ENCODE results near the gene OXSR1.

Gene OXSR1

DNA sequence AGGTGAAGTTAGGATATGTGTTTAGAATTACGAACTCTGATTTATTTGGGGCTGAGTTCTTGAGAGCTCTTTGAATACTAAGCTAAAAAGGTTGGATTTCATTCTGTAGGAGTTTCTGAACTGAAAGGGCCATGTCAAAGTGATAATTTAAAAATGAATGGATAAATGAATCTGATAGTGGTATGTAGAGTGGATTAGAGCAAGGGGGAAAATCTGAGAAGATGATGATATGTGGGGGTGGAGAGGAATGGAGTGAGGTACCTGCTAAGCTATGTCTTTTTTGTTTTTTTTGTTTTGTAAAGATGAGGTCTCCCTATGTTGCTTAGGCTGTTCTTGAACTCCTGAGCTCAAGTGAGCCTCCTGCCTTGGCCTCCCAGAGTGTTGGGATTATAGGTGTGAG, 55.7 kb downstream of the OXSR1 start:
- TF ChIP-seq, protein P1, sequence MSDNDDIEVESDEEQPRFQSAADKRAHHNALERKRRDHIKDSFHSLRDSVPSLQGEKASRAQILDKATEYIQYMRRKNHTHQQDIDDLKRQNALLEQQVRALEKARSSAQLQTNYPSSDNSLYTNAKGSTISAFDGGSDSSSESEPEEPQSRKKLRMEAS (IDR thresholded peaks at IDR 0.05; ENCODE audit: low read depth, low read length) = no peak
- TF ChIP-seq POLR2A (IDR thresholded peaks at IDR 0.05; ENCODE audit: extremely low read depth, insufficient read length) = no peak
- no peak for TF ChIP-seq MYC (IDR thresholded peaks at IDR 0.05; ENCODE audit: low read depth, low read length)
- TF ChIP-seq, protein P2, sequence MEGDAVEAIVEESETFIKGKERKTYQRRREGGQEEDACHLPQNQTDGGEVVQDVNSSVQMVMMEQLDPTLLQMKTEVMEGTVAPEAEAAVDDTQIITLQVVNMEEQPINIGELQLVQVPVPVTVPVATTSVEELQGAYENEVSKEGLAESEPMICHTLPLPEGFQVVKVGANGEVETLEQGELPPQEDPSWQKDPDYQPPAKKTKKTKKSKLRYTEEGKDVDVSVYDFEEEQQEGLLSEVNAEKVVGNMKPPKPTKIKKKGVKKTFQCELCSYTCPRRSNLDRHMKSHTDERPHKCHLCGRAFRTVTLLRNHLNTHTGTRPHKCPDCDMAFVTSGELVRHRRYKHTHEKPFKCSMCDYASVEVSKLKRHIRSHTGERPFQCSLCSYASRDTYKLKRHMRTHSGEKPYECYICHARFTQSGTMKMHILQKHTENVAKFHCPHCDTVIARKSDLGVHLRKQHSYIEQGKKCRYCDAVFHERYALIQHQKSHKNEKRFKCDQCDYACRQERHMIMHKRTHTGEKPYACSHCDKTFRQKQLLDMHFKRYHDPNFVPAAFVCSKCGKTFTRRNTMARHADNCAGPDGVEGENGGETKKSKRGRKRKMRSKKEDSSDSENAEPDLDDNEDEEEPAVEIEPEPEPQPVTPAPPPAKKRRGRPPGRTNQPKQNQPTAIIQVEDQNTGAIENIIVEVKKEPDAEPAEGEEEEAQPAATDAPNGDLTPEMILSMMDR (IDR thresholded peaks at IDR 0.05; ENCODE audit: low read depth, low read length) = no peak
- no peak overlapping the region for H3K4me3 ChIP-seq (ENCODE audit: low read depth, low read length)
- no peak for DNase-seq (ENCODE audit: low read depth)

DNA sequence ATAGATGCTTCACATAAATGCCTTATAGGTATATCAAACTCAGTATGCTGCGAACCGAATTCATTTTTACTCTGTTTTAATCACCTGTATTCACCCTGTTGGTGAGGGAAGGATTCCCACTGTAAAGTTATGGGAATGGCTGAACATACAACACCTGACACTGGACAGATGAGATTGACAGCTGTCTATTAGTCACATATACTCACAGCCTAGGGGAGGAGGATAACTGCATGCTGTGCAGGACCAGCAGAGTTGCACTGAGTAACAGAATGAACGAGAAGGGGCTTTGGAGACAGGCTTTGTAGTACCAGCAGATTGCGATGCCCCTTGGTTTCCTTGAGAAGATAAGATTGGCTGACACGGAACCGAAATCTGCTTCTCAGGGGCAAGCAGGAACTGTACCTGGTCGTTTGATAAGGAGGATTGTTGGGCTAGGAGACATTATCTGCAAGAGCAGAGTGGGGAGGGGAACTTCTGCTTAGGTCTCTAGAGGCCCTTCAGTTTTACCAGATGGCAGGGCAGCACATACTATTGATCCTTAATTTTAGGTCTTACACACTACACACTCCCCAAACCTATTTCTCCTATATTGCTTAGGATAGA, 56.8 kb downstream of the OXSR1 start:
- H3K4me3 ChIP-seq (ENCODE audit: low read depth, low read length) = no peak overlapping the region
- DNase-seq (ENCODE audit: low read depth) = no peak
- TF ChIP-seq, protein P1 (IDR thresholded peaks at IDR 0.05; ENCODE audit: low read depth, low read length) = no peak
- TF ChIP-seq MYC (IDR thresholded peaks at IDR 0.05; ENCODE audit: low read depth, low read length) (no peak), POLR2A (IDR thresholded peaks at IDR 0.05; ENCODE audit: extremely low read depth, insufficient read length) (no peak)
- TF ChIP-seq, protein P2 (IDR thresholded peaks at IDR 0.05; ENCODE audit: low read depth, low read length) = no peak

DNA sequence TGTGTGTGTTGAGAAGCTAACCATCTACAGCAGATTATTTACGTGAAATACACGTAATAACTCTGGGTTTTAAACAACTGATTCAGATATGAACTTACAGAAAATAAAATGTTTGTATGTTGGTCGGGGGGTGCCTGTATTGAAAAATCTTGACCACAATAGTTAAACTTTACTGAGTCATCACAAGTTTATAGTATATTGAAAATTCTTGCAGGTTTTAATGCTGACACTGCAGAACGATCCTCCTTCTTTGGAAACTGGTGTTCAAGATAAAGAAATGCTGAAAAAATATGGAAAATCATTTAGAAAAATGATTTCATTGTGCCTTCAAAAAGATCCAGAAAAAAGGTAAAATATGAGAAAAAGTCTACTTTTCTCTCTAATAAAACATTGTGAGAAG, 59.0 kb downstream of the OXSR1 start:
- TF ChIP-seq, protein P1 (IDR thresholded peaks at IDR 0.05; ENCODE audit: low read depth, low read length) = no peak
- TF ChIP-seq, protein P2 (IDR thresholded peaks at IDR 0.05; ENCODE audit: low read depth, low read length) = no peak
- TF ChIP-seq MYC (IDR thresholded peaks at IDR 0.05; ENCODE audit: low read depth, low read length) (no peak), POLR2A (IDR thresholded peaks at IDR 0.05; ENCODE audit: extremely low read depth, insufficient read length) (no peak)
- H3K4me3 ChIP-seq (ENCODE audit: low read depth, low read length) = no peak overlapping the region
- no peak for DNase-seq (ENCODE audit: low read depth)

DNA sequence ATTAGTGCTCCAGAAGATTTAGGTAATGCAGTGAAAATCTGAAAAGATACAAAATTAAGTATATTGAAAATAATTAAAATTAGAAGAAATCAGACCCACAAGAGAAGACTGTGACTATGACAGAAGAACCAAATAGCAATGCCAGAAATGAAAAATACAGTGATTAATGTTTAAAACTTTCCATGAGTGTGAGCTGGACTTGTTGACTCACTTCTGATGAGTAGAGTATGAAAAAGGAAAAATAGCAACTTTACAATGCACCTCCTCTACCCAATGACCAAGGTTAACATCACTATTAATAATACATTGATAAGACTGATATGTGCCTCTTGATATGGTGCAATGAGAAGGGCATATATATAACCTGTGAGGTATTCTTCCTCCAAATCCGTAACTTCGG, 60.9 kb downstream of the OXSR1 start:
- no peak overlapping the region for H3K4me3 ChIP-seq (ENCODE audit: low read depth, low read length)
- no peak for DNase-seq (ENCODE audit: low read depth)
- TF ChIP-seq MYC (IDR thresholded peaks at IDR 0.05; ENCODE audit: low read depth, low read length) = no peak
- TF ChIP-seq, protein P1 (IDR thresholded peaks at IDR 0.05; ENCODE audit: low read depth, low read length) = no peak
- TF ChIP-seq POLR2A (IDR thresholded peaks at IDR 0.05; ENCODE audit: extremely low read depth, insufficient read length) = no peak
- TF ChIP-seq, protein P2 (IDR thresholded peaks at IDR 0.05; ENCODE audit: low read depth, low read length) = no peak

DNA sequence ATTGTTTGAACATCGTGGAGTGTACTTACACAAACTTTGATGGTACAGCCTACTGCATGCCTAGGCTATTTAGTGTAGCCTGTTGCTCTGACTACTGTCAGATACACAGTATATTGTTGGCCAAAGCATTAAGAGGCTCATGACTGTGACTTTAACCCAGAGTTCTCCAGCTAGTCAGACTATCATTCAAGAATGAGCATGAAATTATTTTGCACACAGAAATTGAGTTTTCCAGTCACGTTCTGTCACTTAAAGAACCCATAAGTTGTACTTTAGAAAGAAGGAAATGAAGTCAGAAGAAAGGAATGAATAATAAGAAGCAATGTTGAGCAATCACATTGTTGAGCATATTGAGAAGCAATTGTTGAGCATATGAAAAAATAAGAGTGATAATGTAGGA, 62.7 kb downstream of the OXSR1 start:
- DNase-seq (ENCODE audit: low read depth) = no peak
- TF ChIP-seq, protein P2 (IDR thresholded peaks at IDR 0.05; ENCODE audit: low read depth, low read length) = no peak
- TF ChIP-seq, protein P1 (IDR thresholded peaks at IDR 0.05; ENCODE audit: low read depth, low read length) = no peak
- TF ChIP-seq MYC (IDR thresholded peaks at IDR 0.05; ENCODE audit: low read depth, low read length) = no peak
- TF ChIP-seq POLR2A (IDR thresholded peaks at IDR 0.05; ENCODE audit: extremely low read depth, insufficient read length) = no peak
- no peak overlapping the region for H3K4me3 ChIP-seq (ENCODE audit: low read depth, low read length)
